HepG2 (cell line): ENCODE data around the gene KMT2A. TPM values are rescaled to one million over a fixed set of nuclear protein-coding genes. Genes with fewer than 3 reads are reported as not detected.
A peak's percentile ranks its signal among the peaks of the same experiment; 100 is the strongest.

Source experiments
- ATAC-seq: fragments of 200-7000 bp; cut with Tn5 transposase; 3 replicates; pipeline ENCODE4 v1.9.1; 2020; ENCODE audit warnings: mild to moderate bottlenecking, moderate library complexity
- BruUV-seq: library from RNA; stranded (reverse); fragments of 400-500 nt; replicated peaks from 2 replicates; lab custom pipeline; 2021; lab: Mats Ljungman, UMichigan
- CTCF ChIA-PET: fragments of 300-600 bp; formaldehyde crosslinking; extraction: SDS; loops from one replicate; lab custom pipeline; 2021; ENCODE audit warnings: low total read pairs, inconsistent platforms, low intra/inter-chr PET ratio; lab: Yijun Ruan, JAX
- POLR2A ChIA-PET: fragments of 350-600 bp; sonication (Branson Sonifier 250); formaldehyde crosslinking; loops from one replicate; lab custom pipeline; 2020; ENCODE audit warnings: antibody characterized with exemption, inconsistent platforms; lab: Yijun Ruan, JAX
- DNase-seq: peaks from one replicate; pipeline ENCODE4 v3.0.0-alpha.2; 2015; ENCODE audit warnings: low spot score
- FAIRE-seq: peaks from 3 replicates; lab custom pipeline; 2011; peaks lifted over from hg19 to GRCh38; lab: Jason Lieb, UNC
- H2AFZ ChIP-seq: one replicate; pipeline ENCODE4 v1.6.1; 2011; ENCODE audit warnings: low read length, inconsistent platforms
- H3K27ac ChIP-seq: fragments of 300-600 bp; 3 replicates; pipeline ENCODE4 v1.8.0; 2011; ENCODE audit warnings: mixed run types, mild to moderate bottlenecking, mixed read lengths, low read length, inconsistent platforms; ENCODE audit not compliant: insufficient read depth; ENCODE audit errors: extremely low read length
- H3K27me3 ChIP-seq, 2 experiments: fragments of 200-600 bp in 1 of 2; 2 replicates in 1 of 2; 3 replicates in 1 of 2; pipeline versions ENCODE4 v1.6.0 to v1.8.0; 2011; ENCODE audit warnings: low read length in 2 of 2, mild to moderate bottlenecking in 2 of 2, moderate library complexity in 2 of 2, inconsistent platforms in 1 of 2; ENCODE audit not compliant: insufficient read depth in 2 of 2, control insufficient read depth in 1 of 2
- H3K36me3 ChIP-seq, 2 experiments: fragments of 200-600 bp in 1 of 2; replicated peaks in 1 of 2; 2 replicates in 1 of 2; 3 replicates in 1 of 2; pipeline versions ENCODE4 v1.5.1 to v1.8.0; 2011; ENCODE audit warnings: low read length in 2 of 2, inconsistent platforms in 1 of 2; ENCODE audit not compliant: insufficient read depth in 2 of 2, control insufficient read depth in 1 of 2
- H3K4me1 ChIP-seq: 2 replicates; pipeline ENCODE4 v1.5.1; 2012; ENCODE audit warnings: low read length, inconsistent platforms; ENCODE audit not compliant: insufficient read depth
- H3K4me2 ChIP-seq: 2 replicates; pipeline ENCODE4 v1.6.0; 2011; ENCODE audit warnings: low read depth, low read length, inconsistent platforms
- H3K4me3 ChIP-seq, 3 experiments: fragments of 200-600 bp in 1 of 3; sonication (generic), shearing (Covaris generic) in 1 of 3; replicated peaks in 1 of 3; 2 replicates each; pipeline ENCODE4 v1.5.1; 2011 to 2016; ENCODE audit warnings: low read length in 3 of 3, inconsistent platforms in 2 of 3, low read depth in 2 of 3, mild to moderate bottlenecking in 2 of 3, control low read depth in 1 of 3, mixed read lengths in 1 of 3; ENCODE audit not compliant: insufficient read depth in 1 of 3
- H3K79me2 ChIP-seq: one replicate; pipeline ENCODE4 v1.6.1; 2011; ENCODE audit warnings: low read length, inconsistent platforms; ENCODE audit not compliant: insufficient read depth
- H3K9ac ChIP-seq: 2 replicates; pipeline ENCODE4 v1.6.0; 2011; ENCODE audit warnings: mild to moderate bottlenecking, low read depth, low read length, inconsistent platforms; ENCODE audit not compliant: insufficient read depth
- H3K9me3 ChIP-seq: 2 replicates; pipeline ENCODE4 v1.5.1; 2012; ENCODE audit warnings: mild to moderate bottlenecking, low read length
- H4K20me1 ChIP-seq: 2 replicates; pipeline ENCODE4 v1.6.0; 2011; ENCODE audit warnings: inconsistent platforms, mild to moderate bottlenecking, low read length, moderate library complexity; ENCODE audit not compliant: insufficient read depth
- DNMT3B ChIP-seq: conservative IDR thresholded peaks from 2 replicates; pipeline ENCODE4 v1.6.1; 2016; ENCODE audit warnings: missing biosample characterization, control low read depth
- FIP1L1 ChIP-seq: fragments of 200-400 bp; formaldehyde crosslinking; IDR thresholded peaks from 2 replicates; pipeline ENCODE4 v1.6.1; 2018; ENCODE audit warnings: low read depth, mild to moderate bottlenecking, low read length, moderate library complexity, borderline replicate concordance; ENCODE audit not compliant: insufficient read depth
- FOXP1 ChIP-seq, 2 experiments: fragments of 450-650 bp in 1 of 2; IDR thresholded peaks; 2 replicates each; pipeline ENCODE4 v1.6.1; 2017 to 2018; ENCODE audit warnings: antibody characterized with exemption in 1 of 2
- MAFF ChIP-seq: IDR thresholded peaks from 2 replicates; pipeline ENCODE4 v1.6.1; 2011; ENCODE audit warnings: low read depth, low read length, improper control_type of control experiment
- MAFK ChIP-seq, 2 experiments: IDR thresholded peaks in 1 of 2; conservative IDR thresholded peaks in 1 of 2; 2 replicates each; pipeline ENCODE4 v1.6.1; 2011; ENCODE audit warnings: improper control_type of control experiment in 2 of 2, low read length in 2 of 2
- MBD4 ChIP-seq: IDR thresholded peaks from 2 replicates; pipeline ENCODE4 v1.6.1; 2012; ENCODE audit warnings: low read length, inconsistent platforms, borderline replicate concordance
- ZBTB37 ChIP-seq: sonication (generic); formaldehyde crosslinking; IDR thresholded peaks from 2 replicates; pipeline ENCODE4 v1.4.0; 2020; ENCODE audit warnings: mild to moderate bottlenecking, missing genetic modification reagents
- ZFP37 ChIP-seq: sonication (generic); formaldehyde crosslinking; IDR thresholded peaks from 2 replicates; pipeline ENCODE4 v1.4.0; 2020; ENCODE audit warnings: missing genetic modification reagents, borderline replicate concordance
- ZNF331 ChIP-seq: sonication (generic); formaldehyde crosslinking; IDR thresholded peaks from 2 replicates; pipeline ENCODE4 v1.4.0; 2020; ENCODE audit warnings: missing genetic modification reagents
- ZNF724P ChIP-seq: sonication (generic); formaldehyde crosslinking; IDR thresholded peaks from 2 replicates; pipeline ENCODE4 v1.8.0; 2022; ENCODE audit warnings: missing genetic modification reagents, borderline replicate concordance
- ZNF780A ChIP-seq: sonication (generic); formaldehyde crosslinking; IDR thresholded peaks from 2 replicates; pipeline ENCODE4 v1.8.0; 2022; ENCODE audit warnings: mild to moderate bottlenecking, missing genetic modification reagents, moderate library complexity
- ZNF816 ChIP-seq: sonication (generic); formaldehyde crosslinking; IDR thresholded peaks from 2 replicates; pipeline ENCODE4 v1.8.0; 2022; ENCODE audit warnings: missing genetic modification reagents, mild to moderate bottlenecking, borderline replicate concordance
- WGBS: methylation state at CpG from one replicate; pipeline ENCODE4 v1.1.6; 2017; ENCODE audit warnings: low lambda C conversion rate; 5-methylcytosine and 5-hydroxymethylcytosine counted together
- in situ Hi-C: cut with HindIII; loops from 2 replicates; pipeline ENCODE4 v1.10.0; 2017; ENCODE audit warnings: low pct_unique_long_range_greater_than_20kb; ENCODE audit not compliant: extremely low pct_ligation_motif_present
- intact Hi-C: fragments of 100-400 bp; cut with micrococcal nuclease; formaldehyde crosslinking; loops from one replicate; pipeline ENCODE4 v1.10.0; 2022; ENCODE audit not compliant: unreplicated experiment
- polyA plus RNA-seq, 8 experiments: library from polyadenylated mRNA; depleted of rRNA in 3 of 8; stranded (reverse) in 7 of 8; unstranded in 1 of 8; fragments of >200 nt; fragmentation: Illumina TruSeq in 4 of 8; extraction: Trizol in 4 of 8; gene quantifications; 2 replicates each; pipeline versions ENCODE4 v1.2.1 to v1.2.3, GENCODE V29; 2011 to 2016; ENCODE audit warnings: low read depth in 4 of 8, missing spikeins in 1 of 8, mixed read lengths in 1 of 8; ENCODE audit not compliant: insufficient read depth in 1 of 8
- total RNA-seq, 5 experiments: library from RNA; depleted of rRNA; stranded (reverse); fragments of >200 nt; fragmentation: Illumina TruSeq; extraction: Trizol; gene quantifications; 2 replicates each; pipeline ENCODE4 v1.2.3, GENCODE V29; 2016; ENCODE audit warnings: low read depth in 1 of 5
- TF ChIP-seq, protein P1 (sequence below): sonication (generic); formaldehyde crosslinking; IDR thresholded peaks from 2 replicates; pipeline ENCODE4 v1.4.0; 2020; ENCODE audit warnings: missing genetic modification reagents
- TF ChIP-seq, protein P2 (sequence below): sonication (generic); formaldehyde crosslinking; IDR thresholded peaks from 2 replicates; pipeline ENCODE4 v1.8.1; 2022; ENCODE audit warnings: mild to moderate bottlenecking, missing genetic modification reagents

KMT2A gene
- total and polyA plus RNA-seq, 2 of the 13 experiments (the other 11 are each of a cell fraction or from before 2014, with no cell fraction given): 12.4 to 20.0 TPM

DNA sequence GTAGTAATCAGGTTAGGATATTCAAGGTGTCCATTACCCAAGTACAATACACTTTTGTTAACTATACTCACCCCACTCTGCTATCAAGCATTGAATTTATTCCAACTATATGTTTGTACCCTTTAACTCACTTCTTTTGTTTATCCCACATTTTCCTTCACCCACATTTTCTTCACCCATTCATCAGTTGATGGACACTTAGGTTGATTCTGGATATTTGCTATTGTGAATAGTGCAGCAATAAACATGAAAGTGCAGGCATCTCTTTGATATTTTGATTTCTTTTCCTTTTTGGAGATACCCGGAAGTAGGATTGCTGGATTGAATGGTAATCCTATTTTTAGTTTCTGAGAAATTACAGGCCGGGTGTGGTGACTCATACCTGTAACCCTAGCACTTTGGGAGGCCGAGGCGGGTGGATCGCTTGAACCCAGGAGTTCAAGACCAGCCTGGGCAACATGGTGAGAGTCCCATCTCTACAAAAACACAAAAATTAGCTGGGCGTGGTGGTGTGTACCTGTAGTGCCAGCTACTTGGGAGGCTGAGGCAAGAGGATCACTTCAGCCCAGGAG lies 101.2 kb downstream of the KMT2A start (continued):
- TF ChIP-seq ZNF780A: no peak
- TF ChIP-seq FOXP1 (IDR thresholded peaks at IDR 0.05): no peak
- TF ChIP-seq FOXP1 (CRISPR knock-in tag; IDR thresholded peaks at IDR 0.05): no peak

DNA sequence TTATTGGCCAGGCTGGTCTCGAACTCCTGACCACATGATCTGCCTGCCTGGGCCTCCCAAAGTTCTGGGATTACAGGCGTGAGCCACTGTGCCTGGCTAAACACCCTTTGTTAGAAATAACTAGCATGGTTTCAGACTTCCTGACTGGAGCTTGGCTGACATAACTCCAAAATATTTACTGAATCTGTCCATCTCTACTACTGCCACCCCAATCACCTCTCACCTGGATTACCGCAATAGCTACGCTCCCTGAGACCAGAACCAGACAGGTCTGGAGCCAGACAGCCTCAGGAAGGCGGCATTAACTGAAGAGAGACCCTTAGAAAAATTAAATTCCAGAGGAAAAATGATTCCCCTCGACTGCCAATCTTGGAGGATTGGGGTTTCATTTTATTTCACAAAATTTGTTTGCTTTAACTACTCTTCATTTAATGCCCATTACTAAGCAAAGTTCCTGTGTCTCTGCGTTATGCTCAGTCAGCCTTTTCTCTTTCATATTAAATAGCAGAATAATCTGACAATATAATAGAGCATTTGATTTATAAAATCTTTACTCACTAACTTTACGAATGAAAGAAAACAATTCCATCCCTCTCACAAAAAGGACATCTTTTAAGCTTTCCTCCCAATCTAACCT lies 107.8 kb downstream of the KMT2A start:
- FAIRE-seq (no peak), ATAC-seq (no peak), DNase-seq (no peak)
- H2AFZ ChIP-seq: no peak overlapping the region
- in situ Hi-C loops (no loop called here), intact Hi-C loops (no loop called here)
- no peaks in the 10 kb centered on the region for H3K9me3 ChIP-seq
- H3K9ac ChIP-seq: no peak overlapping the region
- no peaks in the 10 kb centered on the region for H3K27me3 ChIP-seq
- H3K36me3 ChIP-seq: no peaks in the 10 kb centered on the region; a peak in 2 of 5 replicates
- TF ChIP-seq DNMT3B (CRISPR knock-in tag) (no peak), MAFK (conservative IDR thresholded peaks at IDR 0.05 in 1 of 2, IDR thresholded peaks at IDR 0.05 in 1 of 2; ENCODE audit: low read length in 2 of 2) (peak in 1 of 2 experiments; percentile 56; a peak in 2 of 4 replicates), MAFF (0 out of 2 replicates have a peak, but pooled peaks have one; percentile 39)
- WGBS: 93% methylated on average over 8 of the region's 8 CpGs
- ChIA-PET POLR2A (no interaction called here), CTCF (no interaction called here)
- no peak overlapping the region for H3K4me2 ChIP-seq
- no peaks in the 10 kb centered on the region for H3K4me1 ChIP-seq
- no peak overlapping the region for H3K4me3 ChIP-seq
- no peaks in the 10 kb centered on the region for H4K20me1 ChIP-seq
- no peak overlapping the region for H3K27ac ChIP-seq
- no peaks in the 10 kb centered on the region for H3K79me2 ChIP-seq
- BruUV-seq: no TSS peak

DNA sequence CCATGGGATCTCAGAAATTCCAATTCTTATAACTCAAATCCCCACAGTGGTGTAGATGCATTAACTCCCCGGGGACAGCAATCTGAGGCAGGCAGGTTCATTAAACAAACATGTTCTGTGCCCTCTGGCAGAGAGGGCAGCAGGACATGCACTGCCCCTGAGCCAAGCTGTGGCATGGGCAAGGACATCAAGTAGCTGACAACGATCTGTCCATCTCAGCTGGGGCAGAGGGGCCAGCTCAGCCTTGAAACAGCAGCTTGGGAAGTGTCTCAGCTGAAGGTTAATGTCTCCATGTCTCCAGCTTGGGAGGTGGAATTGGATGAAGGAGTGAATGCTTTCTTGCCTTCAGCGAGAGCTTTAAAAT lies 108.3 kb downstream of the KMT2A start:
- BruUV-seq: no TSS peak
- ATAC-seq (no peak), FAIRE-seq (no peak), DNase-seq (no peak)
- intact Hi-C loops (no loop called here), in situ Hi-C loops (no loop called here)
- no peak overlapping the region for H3K9ac ChIP-seq
- no peaks in the 10 kb centered on the region for H3K9me3 ChIP-seq
- no peaks in the 10 kb centered on the region for H3K27me3 ChIP-seq
- no peak overlapping the region for H2AFZ ChIP-seq
- no peaks in the 10 kb centered on the region for H3K79me2 ChIP-seq
- no peak overlapping the region for H3K27ac ChIP-seq
- ChIA-PET CTCF (no interaction called here), POLR2A (no interaction called here)
- 87% methylated on average over 3 of the region's 3 CpGs for WGBS
- H3K36me3 ChIP-seq: no peaks in the 10 kb centered on the region; a peak in 2 of 5 replicates
- H3K4me1 ChIP-seq: no peaks in the 10 kb centered on the region
- no peak overlapping the region for H3K4me3 ChIP-seq
- no peaks in the 10 kb centered on the region for H4K20me1 ChIP-seq
- H3K4me2 ChIP-seq: no peak overlapping the region
- TF ChIP-seq ZNF331: no peak
- TF ChIP-seq MBD4: no peak
- TF ChIP-seq, protein P1, sequence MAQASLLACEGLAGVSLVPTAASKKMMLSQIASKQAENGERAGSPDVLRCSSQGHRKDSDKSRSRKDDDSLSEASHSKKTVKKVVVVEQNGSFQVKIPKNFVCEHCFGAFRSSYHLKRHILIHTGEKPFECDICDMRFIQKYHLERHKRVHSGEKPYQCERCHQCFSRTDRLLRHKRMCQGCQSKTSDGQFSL (CRISPR knock-in tag): no peak
- no peak for TF ChIP-seq ZFP37 (CRISPR knock-in tag)
- TF ChIP-seq ZNF724P (CRISPR knock-in tag): no peak
- TF ChIP-seq FIP1L1: no peak
- TF ChIP-seq ZBTB37 (CRISPR knock-in tag): no peak
- TF ChIP-seq, protein P2, sequence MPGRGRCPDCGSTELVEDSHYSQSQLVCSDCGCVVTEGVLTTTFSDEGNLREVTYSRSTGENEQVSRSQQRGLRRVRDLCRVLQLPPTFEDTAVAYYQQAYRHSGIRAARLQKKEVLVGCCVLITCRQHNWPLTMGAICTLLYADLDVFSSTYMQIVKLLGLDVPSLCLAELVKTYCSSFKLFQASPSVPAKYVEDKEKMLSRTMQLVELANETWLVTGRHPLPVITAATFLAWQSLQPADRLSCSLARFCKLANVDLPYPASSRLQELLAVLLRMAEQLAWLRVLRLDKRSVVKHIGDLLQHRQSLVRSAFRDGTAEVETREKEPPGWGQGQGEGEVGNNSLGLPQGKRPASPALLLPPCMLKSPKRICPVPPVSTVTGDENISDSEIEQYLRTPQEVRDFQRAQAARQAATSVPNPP (CRISPR knock-in tag): no peak
- TF ChIP-seq ZNF816 (CRISPR knock-in tag): no peak
